Measurements from ENCODE around the gene TOM1L1. TPM values are rescaled to one million over a fixed set of nuclear protein-coding genes. Genes with fewer than 3 reads are reported as not detected.

Gene TOM1L1
- total RNA-seq, 1 donor from 2014 or later = 4.9 TPM

DNA sequence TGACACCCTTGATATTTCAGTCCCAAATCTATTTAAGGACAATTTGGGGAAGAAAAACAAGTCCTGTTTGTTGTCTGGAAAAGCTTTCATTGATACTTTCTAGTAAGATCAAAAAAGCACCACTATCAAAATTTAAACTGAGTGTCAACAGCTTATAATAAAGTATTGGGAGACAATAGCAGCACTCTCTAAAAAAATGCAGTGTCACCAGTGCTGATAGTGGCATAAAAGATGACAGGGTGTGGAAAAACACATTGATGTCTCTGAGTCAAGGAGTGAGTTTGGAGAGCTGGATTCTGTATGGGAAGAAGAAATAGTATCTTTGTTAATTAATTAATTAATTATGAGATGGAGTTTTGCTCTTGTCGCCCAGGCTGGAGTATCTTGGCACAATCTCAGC is 8.3 kb upstream of the TOM1L1 start:
- DNase-seq (ENCODE audit: low read depth, low spot score) = no peak

DNA sequence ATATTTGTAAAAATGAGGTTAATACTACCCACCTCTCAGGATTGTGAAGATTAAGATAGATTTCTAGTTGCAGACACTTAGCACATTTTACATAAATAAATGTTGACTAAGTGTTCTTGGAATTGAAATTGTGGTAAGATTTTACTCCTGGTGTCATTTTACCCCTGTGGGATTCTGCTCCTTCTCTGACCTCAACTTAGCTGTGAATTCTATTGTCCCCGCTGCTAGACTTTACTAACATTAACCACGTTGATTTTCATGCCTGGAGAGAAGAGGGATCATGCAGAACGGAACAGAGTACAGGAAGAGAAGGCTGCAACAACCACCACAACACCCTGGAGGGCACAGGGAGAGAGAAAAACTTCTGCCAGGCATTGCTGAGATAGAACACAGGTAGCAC is 2.1 kb upstream of the TOM1L1 start:
- DNase-seq (ENCODE audit: low read depth, low spot score) = no peak

DNA sequence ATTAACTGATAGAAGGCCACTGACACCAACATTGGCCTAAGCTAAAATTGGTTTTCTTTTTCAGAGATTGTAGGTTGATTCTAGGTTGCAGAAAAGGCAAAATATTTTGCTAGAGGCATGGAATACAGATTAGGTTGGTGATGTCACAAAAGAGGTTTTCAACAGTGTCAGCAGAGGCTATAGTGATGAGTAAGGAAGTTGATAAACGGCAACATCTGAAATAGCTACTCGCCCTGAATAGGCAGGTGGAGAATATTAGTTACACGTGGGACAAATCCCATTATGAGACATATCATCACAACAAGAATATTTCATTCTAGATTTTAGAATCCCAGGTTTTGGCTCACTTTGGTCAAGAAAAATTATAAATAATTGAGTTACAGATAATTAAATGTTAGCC is 1.5 kb upstream of the TOM1L1 start:
- DNase-seq (ENCODE audit: low read depth, low spot score) = no peak

DNA sequence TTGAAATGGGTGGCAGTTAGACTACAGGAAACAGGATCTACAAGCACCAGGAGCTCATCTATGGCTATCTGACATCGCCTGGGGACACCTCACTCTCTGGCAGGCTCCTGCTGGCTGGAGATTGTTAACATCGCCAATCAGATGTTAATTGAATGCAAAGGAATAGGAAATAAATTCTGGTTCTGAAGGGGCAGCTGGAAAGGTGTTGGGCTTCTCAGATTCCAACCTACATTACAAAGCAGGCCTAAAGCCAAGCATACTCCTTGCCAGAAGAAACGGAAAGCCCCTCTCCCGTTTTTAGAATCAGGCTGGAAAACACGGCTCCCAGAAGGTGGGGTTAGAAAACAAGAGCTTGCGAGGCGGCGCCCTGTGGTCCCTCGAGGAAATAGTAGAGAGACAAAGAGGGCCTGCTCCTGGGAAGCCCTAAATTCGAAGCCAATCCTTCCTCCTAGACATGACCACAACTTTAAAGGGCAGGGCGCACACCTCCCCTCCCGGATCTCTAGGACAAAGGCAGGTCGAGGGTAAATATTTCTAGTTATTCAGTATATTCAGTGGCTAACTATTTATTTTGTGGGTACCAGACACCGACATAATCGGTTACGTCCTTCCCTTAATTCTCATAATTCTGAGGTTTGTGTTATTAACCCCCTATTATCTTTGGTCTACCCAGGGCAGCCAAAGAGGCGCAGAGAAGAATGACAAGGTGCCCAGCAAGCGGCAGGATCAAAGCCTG is 763 bp upstream of the TOM1L1 start:
- no peak for DNase-seq (ENCODE audit: low read depth, low spot score)

DNA sequence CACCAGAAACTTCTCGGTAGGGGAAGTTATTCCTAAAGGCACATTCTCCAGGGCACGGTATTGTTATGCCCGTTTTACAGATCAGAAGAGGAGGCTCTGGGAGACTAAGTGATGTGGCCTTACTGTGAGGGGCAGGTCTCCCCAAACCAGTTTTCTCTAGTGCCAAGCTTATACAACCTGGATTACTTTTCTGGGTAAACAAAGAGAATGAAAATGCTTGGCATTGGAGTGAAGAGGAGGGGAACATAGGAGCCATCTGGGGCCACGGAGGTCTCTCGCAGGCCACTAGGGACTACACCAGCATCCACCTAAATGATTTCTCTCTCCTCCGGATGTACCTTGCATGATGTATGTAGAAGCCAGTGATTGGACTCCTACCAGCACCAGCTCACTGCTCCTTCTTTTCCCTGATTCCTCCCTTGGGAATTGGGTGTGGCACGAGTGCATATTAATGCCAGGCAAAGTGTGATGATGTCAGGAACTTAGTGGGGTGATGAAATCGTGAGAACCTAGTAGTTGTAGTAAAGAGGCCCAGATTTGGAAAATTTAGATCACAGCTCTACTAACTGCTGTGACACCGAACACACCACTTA is 674 bp downstream of the TOM1L1 start:
- DNase-seq (ENCODE audit: low read depth, low spot score) = no peak

DNA sequence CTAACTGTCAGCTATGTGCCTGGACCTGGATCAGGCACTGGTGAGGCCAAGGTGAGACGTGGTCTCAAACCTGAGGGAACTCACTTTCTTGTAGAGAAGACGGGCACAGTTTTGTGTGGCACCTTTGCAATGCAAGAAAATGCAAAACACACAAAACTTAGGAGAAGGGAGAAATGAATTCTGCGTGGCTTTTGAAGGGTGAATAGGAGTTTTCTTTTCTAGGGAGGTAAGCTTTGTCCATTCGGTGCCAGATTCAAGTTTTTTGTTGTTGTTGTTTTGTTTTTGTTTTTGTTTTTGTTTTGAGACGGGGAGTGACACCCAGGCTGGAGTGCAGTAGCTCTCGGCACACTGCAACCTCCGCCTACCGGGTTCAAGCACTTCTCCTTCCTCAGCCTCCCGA is 1.4 kb downstream of the TOM1L1 start:
- no peak for DNase-seq (ENCODE audit: low read depth, low spot score)

DNA sequence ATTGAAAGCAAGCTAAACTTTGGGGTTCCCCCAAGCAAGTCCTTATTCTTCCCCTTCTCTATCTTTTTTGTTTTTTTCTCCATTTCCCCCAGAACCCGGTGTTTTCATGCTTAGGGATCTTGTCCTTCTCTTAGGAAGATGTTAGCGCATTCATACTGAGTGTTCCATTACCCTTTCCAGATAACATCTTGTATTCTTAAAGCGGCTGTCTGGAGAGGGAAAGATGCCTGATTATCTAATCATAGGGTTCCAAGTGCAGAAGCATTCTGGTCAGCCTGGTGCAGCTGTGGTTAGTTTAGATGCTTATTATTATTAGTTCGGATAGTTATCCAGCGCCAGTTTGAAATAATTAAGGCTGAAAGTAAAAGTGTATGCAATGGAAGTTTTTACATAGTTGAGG is 2.0 kb downstream of the TOM1L1 start:
- no peak for DNase-seq (ENCODE audit: low read depth, low spot score)

DNA sequence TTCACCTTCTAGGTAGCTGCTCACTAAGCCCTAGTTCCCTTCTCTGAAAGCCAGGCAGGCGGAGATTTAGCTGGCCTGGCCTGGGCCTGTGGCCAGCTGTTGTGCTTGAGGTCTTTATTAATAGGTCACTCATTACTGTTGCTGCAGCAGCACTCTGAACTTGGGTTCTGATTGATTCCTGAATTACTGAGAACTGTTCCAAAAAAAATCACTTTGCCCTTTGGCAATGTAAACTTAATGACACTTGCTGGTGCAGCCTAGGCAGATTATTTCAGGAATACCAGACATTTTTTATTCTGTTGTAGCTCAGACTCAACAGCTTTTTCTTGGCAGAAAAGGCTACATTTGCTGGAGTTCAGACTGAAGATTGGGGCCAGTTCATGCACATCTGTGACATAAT is 2.7 kb downstream of the TOM1L1 start:
- no peak for DNase-seq (ENCODE audit: low read depth, low spot score)

DNA sequence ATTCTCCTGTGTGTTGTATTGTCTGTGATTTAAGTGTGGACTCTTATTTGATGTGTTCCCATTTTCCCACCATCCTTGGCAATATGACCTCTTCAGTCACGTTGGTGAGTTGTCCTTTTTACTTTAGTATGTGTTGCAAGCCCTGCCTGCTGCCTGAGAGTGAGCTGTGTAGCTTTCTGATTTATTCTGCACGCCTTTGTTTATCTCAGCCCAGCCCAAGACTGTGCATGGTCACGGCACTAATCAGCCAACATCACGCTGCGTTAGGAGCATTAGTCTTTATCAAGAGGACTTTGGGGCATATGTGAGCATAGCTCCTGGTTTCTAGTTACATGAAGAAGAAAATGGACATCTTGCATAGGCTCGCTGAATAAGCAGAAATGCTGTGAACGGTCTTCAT is 6.0 kb downstream of the TOM1L1 start:
- DNase-seq (ENCODE audit: low read depth, low spot score) = no peak

DNA sequence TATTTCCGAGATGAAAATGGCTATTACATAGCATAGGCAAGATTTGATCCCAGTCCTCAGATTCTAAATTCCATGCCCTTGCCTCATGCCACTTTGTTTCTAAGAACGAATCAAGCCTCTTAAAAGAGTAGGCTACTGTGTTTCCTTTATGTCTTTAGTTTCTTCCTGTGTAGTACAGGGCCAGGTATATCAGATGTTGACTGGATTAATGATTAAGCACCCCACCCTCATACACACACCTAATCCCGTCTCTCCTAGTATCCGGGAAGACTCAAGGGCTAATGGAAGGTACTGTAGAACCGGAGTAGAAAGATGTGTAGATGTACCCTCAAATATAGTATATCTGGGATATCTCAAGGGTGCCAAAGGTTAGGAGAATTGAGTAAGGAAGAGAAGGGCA is 6.7 kb downstream of the TOM1L1 start:
- DNase-seq (ENCODE audit: low read depth, low spot score) = no peak

DNA sequence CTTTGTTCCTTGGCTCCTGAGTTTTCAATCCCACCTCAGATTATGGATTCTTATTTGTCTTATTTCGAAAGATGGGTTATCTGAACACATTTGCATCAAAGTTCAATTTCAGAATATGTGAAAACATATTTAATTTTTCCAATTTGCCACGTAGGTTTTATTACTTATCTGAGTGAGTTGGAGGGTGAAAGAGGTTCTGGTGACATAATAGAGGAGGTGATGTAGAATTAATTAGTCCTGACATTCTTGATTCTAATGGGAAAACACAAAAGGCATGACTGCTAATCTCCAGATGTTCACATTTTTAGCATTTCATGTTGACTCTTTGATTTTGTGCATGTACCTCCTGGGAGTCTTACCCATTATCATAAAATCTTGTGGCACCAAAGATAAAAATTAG is 9.1 kb downstream of the TOM1L1 start:
- DNase-seq (ENCODE audit: low read depth, low spot score) = no peak

DNA sequence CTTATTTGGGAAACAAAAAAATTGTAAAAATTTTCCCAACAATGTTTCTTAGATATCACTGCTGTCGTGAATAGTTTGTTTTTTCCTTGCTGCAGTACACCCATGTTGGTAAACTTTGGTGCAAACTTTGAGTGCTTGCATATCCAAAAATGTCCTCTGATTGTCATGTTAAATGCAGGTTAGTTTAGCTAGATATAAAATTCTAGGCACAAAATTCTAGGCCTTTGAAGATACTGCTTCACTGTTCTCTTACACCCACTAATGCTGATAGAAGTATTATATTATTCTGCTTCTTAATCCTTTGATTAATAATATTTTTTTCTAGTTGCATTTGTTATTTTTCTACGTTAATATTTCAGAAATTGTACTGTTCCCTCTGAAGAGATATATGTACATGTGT is 16.1 kb downstream of the TOM1L1 start:
- DNase-seq (ENCODE audit: low read depth, low spot score) = no peak

DNA sequence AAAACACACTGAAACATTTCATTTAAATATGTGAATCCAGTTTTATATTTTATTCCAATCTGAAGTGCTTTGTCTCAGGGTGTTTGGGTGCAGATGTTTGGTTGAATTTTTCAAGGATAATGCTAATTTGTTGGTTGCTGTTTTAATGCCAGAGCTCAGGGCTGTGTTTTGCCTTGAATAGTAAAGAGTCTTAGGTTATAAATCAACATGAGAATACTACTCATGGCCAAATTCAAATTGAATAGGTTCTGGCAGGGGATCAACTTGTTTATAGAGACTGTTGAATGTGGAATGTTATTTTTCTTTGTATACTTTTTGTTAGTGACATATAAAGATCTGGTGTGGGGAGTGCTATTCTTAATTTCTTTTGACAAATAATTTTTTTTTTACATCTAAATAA is 18.8 kb downstream of the TOM1L1 start:
- no peak for DNase-seq (ENCODE audit: low read depth, low spot score)

DNA sequence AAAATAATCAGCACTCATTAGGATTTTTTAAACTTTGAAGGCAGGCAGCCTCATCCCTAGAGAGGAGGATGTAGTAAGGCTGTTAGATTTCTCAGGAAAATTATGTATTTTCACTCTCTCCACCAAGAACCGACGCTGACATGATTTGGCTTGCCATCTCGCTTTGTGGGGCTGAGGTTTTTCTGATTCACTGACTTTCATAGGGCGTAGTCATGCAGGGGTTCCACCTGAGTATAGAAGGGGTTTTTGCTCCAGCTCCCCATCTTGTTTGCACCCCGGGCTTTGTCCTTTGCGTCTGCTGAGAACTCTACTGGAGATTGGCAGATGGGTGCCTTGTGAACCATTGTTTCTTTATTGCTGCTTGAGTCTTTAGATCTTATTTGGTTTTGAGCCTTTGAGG is 20.2 kb downstream of the TOM1L1 start:
- no peak for DNase-seq (ENCODE audit: low read depth, low spot score)

DNA sequence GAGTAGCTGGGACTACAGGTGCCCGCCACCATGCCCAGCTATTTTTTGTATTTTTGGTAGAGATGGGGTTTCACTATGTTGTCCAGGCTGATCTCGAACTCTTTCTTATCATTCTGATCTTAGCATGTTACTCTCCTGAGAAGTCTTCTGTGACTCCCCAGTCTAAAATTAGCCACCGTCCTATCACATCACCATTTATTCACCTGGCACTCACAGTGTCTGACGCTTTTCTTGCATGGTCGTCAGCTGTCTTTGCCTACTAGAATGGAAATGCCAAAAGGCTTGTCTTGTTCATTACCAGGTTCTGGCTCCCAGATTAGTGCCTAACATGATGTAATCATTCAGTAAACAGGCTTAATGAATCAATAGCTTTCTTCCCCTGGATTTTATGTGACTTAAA is 23.8 kb downstream of the TOM1L1 start:
- DNase-seq (ENCODE audit: low read depth, low spot score) = no peak

DNA sequence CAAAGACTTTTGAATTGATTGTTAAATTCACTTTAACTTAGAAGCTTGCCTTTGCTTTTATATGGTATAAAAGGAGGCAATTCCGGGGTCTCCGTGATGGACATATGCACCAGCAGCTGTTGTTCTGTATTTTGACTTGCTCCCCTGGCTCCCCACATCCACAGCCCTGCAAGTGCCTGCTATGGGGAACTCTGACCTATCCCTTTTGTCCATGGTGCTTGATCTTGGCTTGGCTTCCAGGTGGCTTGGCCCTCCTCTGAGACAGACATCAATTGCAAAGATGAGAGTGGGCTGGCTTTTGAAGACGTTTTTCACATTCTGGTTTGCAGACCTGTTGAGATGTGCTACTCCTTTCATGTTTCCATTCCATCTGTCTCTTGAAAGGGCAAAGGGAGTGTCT is 26.9 kb downstream of the TOM1L1 start:
- no peak for DNase-seq (ENCODE audit: low read depth, low spot score)

DNA sequence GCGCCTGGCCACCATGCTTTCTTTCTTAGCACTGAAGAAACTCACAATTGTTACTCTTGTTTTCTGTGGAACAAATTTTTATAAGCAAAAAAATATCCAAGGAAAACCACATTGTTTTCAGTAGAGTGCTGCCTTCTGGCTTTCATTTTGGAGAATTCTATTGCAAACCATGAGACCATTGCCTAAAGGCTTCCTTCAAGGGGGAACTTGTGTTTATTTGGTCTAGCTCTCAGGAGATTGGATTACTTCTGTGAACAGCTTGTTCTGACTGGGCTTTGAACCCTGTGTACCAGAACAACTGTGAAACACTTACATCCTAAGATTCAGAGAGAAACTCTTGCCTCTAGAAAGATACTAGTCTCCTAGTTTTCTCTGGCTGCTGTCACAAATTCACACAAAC is 32.1 kb downstream of the TOM1L1 start:
- no peak for DNase-seq (ENCODE audit: low read depth, low spot score)

DNA sequence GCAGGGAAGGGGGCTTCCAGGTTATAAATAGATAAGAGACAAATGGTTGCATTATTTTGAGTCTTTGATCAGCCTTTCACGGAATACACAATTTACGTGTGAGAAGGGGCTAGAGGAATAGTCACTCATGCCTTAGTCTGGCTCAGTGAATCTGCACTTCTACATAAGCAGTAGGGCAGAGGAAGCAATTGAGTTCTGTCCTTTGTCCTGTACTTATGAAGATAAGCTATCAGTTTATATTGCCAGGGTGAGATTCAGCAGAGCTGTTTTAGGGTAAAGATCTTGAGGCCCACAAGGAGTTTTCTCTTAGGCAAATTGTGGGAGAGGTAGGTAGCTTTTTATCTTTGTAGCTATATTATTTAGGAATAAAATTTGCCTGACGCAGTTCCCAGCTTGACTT is 33.3 kb downstream of the TOM1L1 start:
- DNase-seq (ENCODE audit: low read depth, low spot score) = no peak

DNA sequence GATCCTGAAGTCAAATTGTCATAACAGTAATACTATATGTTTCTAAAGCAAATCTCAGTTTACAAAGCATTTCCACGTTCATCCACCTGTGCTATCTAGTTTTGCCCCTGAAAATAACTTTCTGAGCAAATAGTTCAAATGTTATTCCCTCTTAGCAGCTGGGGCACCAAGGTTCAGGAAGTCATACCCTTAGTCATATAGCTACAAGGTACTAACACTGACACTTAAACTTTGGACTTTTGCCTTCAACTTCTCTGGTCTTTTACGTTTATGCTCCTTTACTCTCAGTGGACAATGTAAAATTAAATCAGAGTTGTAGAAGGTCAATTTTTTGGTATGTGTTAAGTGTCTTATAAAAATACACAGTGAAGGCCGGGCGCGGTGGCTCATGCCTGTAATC is 34.8 kb downstream of the TOM1L1 start:
- DNase-seq (ENCODE audit: low read depth, low spot score) = no peak

DNA sequence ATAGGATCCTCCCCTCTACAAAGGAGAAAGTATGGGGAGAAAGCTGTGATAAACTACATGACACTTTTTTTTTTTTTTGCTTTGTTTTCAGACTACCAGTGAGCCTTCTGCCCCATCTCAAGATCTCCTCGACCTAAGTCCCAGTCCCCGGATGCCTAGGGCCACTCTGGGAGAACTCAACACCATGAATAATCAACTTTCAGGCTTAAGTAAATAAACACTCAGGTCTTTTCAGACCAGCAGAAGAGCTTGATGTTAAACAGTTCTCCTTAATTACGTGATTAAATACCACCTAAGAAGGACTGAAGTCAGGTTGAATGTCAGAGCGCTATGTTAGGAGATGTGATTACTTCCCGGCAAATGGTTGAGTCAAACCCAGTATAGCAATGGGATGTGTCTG is 36.4 kb downstream of the TOM1L1 start:
- no peak for DNase-seq (ENCODE audit: low read depth, low spot score)

DNA sequence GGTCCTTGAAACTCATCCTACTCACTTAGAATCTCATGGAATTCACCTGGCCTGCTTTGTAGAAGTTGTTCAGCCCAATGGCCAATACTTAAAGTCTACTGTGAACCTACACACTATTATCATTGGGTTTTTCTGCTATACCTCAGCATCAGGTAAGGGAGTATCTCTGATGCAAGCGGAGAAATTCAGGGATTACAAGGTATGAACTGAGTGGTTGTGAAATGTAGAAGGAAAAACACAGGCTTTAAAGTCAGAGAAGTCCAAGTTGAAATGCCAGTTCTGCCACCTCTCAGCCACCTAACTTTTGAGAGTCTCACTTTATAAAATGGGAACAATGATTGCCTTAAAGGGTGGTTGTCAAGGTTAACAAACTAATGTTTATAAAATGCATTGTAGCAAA is 36.8 kb downstream of the TOM1L1 start:
- no peak for DNase-seq (ENCODE audit: low read depth, low spot score)

DNA sequence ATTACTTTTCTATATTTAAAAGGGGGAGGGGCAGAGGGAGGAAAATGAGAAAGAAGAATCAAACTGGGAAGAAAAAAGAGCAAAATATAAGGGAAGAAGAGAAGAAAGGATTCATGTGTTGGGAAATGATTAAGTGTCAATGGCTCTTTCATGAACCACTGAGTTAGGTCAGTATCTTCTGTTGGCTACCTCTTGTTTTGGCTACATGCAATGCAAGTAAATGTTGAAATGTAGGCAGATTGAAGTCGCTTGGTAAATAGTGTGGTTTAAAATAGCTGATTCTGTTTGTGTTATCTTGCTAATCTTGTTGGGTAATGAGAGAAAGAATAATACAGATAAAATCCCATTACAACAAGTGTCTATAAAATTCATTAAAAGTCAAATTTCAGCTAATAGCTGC is 40.6 kb downstream of the TOM1L1 start:
- no peak for DNase-seq (ENCODE audit: low read depth, low spot score)

DNA sequence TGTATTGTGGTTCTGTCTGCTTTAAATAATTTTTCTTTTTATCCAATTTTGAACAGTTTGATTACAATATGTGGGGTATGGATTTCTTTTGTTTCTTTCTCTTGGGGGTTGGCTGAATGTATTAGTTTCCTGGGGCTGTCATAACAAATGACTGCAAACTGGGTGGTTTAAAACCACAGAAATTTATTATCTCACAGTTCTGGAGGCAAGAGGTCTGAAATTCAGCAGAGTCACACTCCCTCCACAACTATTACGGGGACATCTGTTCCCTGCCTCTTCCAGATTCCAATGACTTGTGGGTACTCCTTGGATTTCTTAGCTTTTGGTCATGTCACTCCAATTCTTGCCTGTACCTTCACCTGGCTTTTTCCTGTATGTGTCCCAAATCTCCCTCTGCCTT is 44.1 kb downstream of the TOM1L1 start:
- no peak for DNase-seq (ENCODE audit: low read depth, low spot score)

DNA sequence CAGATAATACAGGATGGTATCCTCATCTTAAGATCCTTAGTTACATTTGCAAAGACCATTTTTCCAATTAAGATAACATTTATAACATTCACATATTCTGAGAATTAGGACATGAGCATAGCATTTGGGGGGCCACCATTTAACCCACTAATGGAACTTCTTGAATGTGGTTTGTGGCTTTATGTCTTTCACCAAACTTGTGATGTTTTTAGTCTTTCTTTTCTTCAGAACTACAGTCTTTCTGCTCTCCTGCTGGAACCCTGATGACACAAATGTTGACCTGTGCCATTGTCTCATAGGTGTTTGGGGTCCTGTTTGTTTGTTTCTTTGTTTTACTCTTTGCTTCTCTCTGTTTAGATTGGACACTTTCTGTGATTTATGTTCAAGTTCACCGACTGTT is 44.6 kb downstream of the TOM1L1 start:
- no peak for DNase-seq (ENCODE audit: low read depth, low spot score)

All from pulmonary artery endothelial cell (primary cell).